SH-SY5Y (cell line): ENCODE results near the gene COL27A1.

Experiments
- GATA2 ChIP-seq: IDR thresholded peaks from 2 replicates; pipeline ENCODE4 v1.6.1; 2011; ENCODE audit warnings: mild to moderate bottlenecking, low read depth, low read length
- GATA3 ChIP-seq: IDR thresholded peaks from 2 replicates; pipeline ENCODE4 v1.6.1; 2011; ENCODE audit warnings: low read depth, mild to moderate bottlenecking, low read length, moderate library complexity

- TF ChIP-seq GATA3 = no peak
- no peak for TF ChIP-seq GATA2
Measured at GRCh38 chr9:114355821-114356220, 200.5 kb downstream of the COL27A1 start.
